GM19193 (cell line): ENCODE results near the gene SSUH2.

Source experiments
- POLR2A ChIP-seq: IDR thresholded peaks from 4 replicates; pipeline ENCODE4 v1.6.1; 2011; ENCODE audit not compliant: insufficient read depth, insufficient read length; ENCODE audit errors: extremely low read depth

SSUH2 gene

GRCh38 chr3:8606701-8607231 lies 37.8 kb downstream of the SSUH2 start:
- no peak for TF ChIP-seq POLR2A

- no peak for TF ChIP-seq POLR2A
These were observed 39.6 kb downstream of the SSUH2 start for GRCh38 chr3:8604988-8605387.

- no peak for TF ChIP-seq POLR2A
These were observed 40.6 kb downstream of the SSUH2 start for GRCh38 chr3:8604006-8604405.

- no peak for TF ChIP-seq POLR2A
These were observed 41.4 kb downstream of the SSUH2 start for GRCh38 chr3:8603115-8603710.

- TF ChIP-seq POLR2A, result no peak
These were observed 44.1 kb downstream of the SSUH2 start for GRCh38 chr3:8600457-8600856.

- TF ChIP-seq POLR2A, result no peak
These were observed 45.5 kb downstream of the SSUH2 start for GRCh38 chr3:8599146-8599545.

- no peak for TF ChIP-seq POLR2A
These were observed 47.3 kb downstream of the SSUH2 start for GRCh38 chr3:8597219-8597853.

GRCh38 chr3:8596321-8597218 lies 48.0 kb downstream of the SSUH2 start:
- no peak for TF ChIP-seq POLR2A

- no peak for TF ChIP-seq POLR2A
These were observed 48.9 kb downstream of the SSUH2 start for GRCh38 chr3:8595695-8596115.

GRCh38 chr3:8595252-8595651 lies 49.3 kb downstream of the SSUH2 start:
- TF ChIP-seq POLR2A, result no peak

- TF ChIP-seq POLR2A, result no peak
These were observed 51.4 kb downstream of the SSUH2 start for GRCh38 chr3:8593021-8593827.

- TF ChIP-seq POLR2A, result no peak
These were observed 54.6 kb downstream of the SSUH2 start for GRCh38 chr3:8589880-8590556.

- TF ChIP-seq POLR2A, result no peak
These were observed 59.9 kb downstream of the SSUH2 start for GRCh38 chr3:8584661-8585060.

GRCh38 chr3:8581806-8582445 lies 62.7 kb downstream of the SSUH2 start:
- TF ChIP-seq POLR2A, result no peak

GRCh38 chr3:8581373-8581772 lies 63.2 kb downstream of the SSUH2 start:
- no peak for TF ChIP-seq POLR2A
